HG03432 (cell line): ENCODE measurements around the gene FAF1.
A peak's percentile ranks its signal among the peaks of the same experiment; 100 is the strongest.
"Not testable (repeated sequence)": the region's sequence is repeated elsewhere in the genome, so short reads cannot be mapped to it uniquely, and the experiment has no call there.

Experiments
- ATAC-seq: cut with Tn5 transposase; IDR thresholded peaks from one replicate; pipeline ENCODE4 v1.9.1; 2021; ENCODE audit warnings: mild to moderate bottlenecking, moderate library complexity; ENCODE audit not compliant: unreplicated experiment

The FAF1 gene

DNA sequence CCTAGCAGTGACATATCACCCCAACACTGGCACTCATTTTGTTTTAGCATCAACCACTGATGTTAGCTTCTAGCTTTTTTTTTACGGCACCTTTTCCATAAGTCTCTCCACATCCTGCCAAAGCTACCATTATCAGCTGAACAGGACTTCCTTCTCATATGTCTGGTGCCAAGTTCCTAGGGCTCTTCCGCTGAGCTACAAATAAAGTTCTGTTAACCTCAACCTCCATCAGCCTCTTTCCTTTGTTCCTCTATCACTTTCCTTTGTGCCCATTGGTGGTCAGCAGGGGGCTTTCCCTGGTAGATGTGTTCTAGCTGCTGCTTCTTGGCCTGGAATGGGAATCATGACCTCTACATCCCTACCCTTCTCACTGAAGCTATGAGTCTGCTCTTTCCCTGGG, 163.8 kb downstream of the FAF1 start:
- ATAC-seq = no peak

- no peak for ATAC-seq
Measured at GRCh38 chr1:50793521-50793920, 166.5 kb downstream of the FAF1 start.

DNA sequence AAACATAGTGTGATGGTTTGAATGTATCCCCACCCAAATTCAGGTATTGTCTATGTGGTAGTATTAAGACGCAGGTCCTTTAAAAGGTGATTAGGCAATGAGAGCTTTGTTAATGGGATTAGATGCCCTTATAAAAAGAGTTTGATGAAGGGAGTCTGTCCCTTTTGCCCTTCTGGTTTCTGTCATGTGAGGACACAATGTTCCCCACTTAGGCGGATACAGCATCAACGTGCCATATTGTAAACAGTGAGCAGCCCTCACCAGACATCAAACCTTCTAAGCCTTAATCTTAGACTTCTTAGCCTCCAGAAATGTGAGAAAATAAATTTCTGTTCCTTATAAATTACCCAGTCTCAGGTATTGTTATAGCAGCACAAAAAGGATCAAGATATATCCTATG, 172.8 kb downstream of the FAF1 start:
- no peak for ATAC-seq

GRCh38 chr1:50783286-50783685, 176.8 kb downstream of the FAF1 start:
- ATAC-seq = no peak

GRCh38 chr1:50780797-50781196, 179.3 kb downstream of the FAF1 start:
- no peak for ATAC-seq

GRCh38 chr1:50779801-50780200, 180.3 kb downstream of the FAF1 start:
- no peak for ATAC-seq

- ATAC-seq = no peak
Measured at GRCh38 chr1:50775740-50776139, 184.3 kb downstream of the FAF1 start.

DNA sequence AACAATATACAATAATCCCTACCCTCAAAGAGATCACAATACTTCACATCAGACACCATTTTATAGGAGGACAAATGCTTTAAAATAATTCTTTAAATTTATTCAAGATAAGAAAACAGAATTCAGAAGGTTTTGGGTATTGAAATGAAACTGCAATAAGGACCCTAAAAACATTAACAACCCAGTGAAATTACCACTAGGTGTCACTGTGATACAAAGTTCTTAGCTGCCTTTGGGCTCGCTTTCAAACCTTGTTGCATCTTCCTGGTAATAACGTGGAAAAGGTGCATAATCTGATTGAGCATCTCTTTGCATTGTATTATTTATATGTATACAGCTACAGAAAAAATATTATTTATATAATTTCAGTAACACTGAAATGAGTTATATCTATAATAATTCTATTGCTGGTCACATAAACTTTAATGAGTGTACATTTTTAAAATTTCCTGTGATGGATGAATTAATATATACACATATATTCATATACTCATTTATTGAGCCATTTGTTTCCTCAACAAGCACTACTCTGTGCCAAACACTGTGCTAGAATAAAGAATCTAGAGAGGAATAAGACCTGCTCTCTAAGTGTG, 185.2 kb downstream of the FAF1 start:
- no peak for ATAC-seq

DNA sequence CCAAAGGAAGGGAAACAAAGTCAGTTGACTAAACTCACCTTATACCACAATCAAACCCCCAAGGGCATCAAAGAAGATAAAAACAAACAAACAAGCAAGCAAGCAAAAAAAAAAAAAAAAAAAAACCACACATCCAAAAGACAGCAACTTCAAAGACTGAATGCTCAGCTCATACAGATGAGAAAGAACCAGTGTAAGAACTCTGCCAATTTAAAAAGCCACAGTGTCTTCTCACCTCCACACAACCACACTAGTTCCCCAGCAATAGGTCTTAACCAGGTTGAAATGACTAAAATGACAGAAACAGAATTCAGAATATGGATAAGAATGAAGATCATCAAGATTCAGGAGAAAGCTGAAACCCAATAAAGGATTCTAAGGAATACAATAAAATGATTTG, 193.4 kb downstream of the FAF1 start:
- ATAC-seq = no peak

- not testable (repeated sequence) for ATAC-seq
Measured at GRCh38 chr1:50756543-50756942, 203.5 kb downstream of the FAF1 start.

DNA sequence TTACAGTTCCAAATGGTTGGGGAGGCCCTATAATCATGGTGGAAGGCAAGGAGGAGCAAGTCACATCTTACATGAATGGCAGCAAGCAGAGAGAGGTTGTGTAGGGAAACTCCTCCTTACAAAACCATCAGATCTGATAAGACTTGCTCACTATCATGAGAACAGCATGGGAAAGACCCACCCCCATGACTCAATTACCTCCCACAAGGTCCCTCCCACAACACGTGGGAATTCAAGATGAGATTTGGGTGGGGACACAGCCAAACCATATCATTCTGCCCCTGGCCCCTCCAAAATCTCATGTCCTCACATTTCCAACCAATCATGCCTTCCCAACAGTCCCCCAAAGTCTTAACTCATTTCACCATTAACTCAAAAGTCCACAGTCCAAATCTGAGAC, 205.3 kb downstream of the FAF1 start:
- ATAC-seq = not testable (repeated sequence)

DNA sequence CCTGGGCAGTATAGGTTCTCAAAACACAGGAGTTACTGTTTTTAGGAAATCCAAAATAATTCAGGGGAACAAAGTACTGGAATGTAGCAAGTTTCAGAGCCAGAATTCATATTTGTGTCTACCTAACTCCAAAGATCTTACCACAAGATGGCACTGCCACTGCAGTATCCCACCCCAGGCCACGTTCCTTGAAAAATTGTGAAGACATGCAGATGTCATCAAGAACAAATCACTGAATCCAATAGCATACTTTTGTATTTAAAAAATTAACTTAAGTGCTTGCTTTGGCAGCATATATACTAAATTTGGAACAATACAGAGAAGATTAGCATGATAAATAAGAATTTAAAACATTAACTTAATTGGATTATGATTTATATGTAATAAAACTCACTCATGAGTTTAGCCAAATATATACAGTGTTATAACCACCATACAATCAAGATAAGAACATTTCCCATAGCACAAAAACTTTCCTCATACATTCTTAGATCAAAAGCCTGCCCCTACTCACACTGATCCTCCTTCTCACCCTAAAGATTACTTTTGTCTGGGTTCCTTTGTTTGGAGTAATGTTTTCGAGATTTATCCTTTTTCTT, 209.9 kb downstream of the FAF1 start:
- no peak for ATAC-seq

DNA sequence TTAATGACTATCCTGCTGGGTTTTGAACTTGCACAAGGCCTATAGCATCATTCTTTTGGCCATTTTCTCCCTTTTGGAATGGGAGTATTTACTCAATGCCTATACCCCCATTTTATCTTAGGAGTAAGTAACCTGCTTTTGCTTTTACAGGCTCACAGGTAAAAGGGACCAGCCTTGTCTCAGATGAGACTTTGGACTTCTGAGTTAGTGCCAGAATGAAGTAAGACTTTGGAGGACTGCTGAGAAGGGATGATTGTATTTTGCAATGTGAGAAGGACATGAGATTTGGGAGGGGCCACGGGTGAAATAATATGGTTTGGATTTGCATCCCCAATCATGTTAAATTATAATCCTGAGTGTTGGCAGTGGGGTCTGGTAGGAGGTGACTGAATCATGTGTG, 212.7 kb downstream of the FAF1 start:
- ATAC-seq = no peak

DNA sequence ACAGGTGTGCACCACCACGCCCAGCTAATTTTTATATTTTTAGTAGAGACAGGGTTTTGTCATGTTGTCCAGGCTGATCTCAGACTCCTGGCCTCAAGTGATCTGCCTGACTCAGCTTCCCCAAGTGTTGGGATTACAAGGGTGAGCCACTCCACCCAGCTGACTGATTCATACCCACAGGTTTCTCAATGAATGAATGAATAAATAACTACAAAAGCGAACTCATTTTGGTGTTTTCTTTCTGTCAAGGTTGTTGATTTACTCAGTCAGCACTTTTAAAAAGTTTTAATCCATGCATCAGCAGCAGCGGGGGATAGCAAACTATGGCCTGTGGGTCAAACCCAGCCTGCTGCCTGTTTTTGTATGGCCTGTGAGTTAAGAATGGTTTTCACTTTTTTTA, 217.5 kb downstream of the FAF1 start:
- ATAC-seq = no peak

- no peak for ATAC-seq
Measured at GRCh38 chr1:50739125-50739524, 220.9 kb downstream of the FAF1 start.

DNA sequence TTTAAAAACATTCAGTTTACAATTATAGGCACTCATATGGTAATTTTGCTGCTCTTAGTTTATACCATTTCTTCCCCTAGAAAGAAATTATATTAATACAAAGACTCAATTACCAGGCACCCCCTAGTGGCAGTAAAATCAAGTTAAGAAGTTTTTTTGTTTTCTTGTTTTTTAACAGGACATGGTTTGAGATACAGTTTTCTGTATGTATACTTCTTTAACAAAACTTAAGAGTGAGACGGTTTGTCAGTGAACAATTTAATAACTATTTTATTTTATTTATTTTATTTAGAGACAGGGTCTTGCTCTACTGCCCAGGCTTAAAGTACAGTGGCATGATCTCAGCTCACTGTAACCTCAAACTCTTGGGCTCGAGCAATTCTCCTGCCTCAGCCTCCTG, 224.6 kb downstream of the FAF1 start:
- no peak for ATAC-seq

DNA sequence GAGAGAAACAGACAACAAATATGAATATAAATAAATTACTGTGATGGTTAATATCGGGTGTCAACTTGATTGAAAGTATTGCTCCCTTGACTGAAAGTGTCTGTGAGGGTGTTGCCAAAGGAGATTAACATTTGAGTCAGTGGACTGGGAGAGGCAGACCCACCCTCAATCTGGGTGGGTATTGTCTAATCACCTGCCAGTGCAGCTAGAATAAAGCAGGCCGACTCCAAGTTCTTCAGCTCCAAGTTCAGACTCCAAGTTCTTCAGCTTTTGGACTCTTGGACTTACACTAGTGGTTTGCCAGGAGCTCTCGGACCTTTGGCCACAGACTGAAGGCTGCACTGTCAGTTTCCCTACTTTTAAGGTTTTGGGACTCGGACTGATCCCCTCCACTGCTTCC, 232.5 kb downstream of the FAF1 start:
- not testable (repeated sequence) for ATAC-seq

DNA sequence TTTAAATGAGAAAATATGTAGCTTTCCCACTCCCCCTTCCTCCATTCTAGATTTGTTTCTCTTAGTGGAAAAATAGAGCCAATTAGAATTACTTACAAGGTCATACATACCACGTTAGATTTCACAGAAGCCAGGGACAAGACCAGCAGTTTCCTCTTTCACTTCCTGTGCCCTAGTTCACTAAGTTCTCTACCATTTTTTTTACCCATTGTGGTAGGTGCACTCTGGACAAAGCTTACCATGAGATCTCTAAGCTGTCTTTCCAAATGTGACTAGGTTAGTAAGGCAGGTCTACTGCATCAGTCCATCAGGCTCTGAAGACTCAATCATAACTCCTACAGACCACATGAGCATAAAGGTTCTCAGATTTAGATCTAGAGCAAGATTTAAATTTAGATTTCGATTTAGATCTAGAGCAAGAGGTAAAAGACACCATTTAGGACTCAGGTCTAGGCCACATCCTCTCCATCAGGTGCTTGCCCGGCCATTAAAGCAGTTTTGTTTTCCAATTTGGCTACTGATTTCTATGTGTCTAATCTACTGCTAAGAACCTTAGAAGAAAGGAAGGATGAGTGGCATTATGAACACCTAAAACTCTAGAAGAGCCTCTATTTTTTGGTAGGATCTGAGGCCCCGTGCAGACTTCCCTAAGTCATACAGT, 235.3 kb downstream of the FAF1 start:
- ATAC-seq = peak; percentile 86

DNA sequence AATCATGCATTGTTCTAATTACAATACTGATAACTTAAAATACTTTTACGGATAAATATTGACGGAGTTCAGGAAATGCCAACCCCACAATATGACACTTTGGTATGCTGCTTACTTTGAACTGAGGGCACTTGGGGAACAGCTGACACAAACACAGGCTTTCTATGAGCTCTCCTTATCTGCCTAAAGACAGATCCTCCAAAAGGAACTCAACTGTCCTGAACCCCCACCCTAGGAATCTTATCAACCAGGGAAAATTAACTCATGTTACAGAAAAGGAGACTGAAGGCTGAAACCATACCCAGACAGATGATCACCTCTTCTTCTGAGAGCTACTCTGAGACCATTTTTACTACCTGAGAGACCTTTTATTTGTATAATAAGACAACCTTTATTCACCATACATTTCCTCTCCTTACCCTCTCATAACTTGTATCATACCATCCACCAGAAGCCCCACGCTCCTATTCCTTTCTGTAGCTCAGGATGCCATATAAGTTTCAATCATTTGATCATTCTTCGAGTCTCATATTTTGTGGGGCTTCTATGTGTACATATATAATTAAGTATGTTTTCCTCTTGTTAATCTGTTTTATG, 239.5 kb downstream of the FAF1 start:
- no peak for ATAC-seq

DNA sequence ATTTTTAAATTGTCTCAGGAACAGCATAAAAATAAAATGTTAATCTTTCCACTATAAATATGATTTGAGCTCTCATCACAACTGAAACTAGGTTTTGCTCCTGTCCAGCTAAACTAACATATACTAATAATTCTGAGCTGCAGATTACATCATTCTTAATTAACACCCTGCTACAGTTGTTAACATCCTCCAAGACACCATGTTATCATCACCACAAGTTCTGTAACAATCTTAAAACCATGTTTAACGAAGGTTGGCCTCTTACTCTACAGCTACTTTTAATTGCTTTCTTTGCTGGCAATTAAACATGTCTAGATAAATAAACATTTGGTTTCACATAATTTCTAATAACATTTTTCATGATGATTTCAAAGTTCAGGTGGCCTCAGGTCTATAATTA, 240.9 kb downstream of the FAF1 start:
- ATAC-seq = no peak

DNA sequence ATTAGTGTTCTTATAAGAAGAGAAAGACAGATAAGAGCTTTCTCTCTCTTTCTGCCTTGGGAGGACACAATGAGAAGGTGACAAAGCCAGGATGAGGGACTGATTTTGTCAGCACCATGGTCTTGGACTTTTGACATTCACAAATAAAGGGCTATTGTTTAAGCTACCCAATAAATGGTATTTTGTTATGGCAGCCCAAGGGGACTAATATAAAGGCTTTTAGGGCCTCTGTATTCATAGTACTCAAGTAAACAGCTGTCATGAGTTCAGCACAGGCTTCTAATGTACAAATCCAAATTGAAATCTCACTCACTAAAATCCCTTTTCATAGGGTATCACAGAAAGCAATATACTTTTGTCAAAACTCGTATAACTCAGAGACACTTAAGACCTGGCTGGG, 242.7 kb downstream of the FAF1 start:
- ATAC-seq = no peak

DNA sequence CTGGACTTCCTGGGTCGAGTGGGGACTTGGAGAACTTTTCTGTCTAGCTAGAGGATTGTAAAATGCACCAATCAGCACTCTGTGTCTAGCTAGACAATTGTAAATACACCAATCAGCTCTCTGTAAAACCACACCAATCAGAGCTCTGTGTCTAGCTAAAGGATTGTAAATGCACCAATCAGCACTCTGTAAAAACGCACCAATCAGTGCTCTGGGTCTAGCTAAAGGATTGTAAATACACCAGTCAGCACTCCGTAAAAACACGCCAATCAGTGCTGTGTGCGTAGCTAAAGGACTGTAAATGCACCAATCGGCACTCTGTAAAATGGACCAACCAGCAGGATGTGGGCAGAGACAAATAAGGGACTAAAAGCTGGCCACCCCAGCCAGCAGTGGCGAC, 243.6 kb downstream of the FAF1 start:
- ATAC-seq = not testable (repeated sequence)
